Body of pancreas (tissue), 4 donors: ENCODE data around the gene CYP4A11.

ENCODE experiments used
- CTCF ChIP-seq, 7 experiments: fragments of 450-650 bp in 4 of 7; fragments of 200-600 bp in 3 of 7; sonication (generic) in 3 of 7; IDR thresholded peaks; one replicate each; pipeline ENCODE4 v1.5.1; 2016 to 2019; ENCODE audit warnings: antibody characterized with exemption in 7 of 7
- POLR2A ChIP-seq, 3 donors: fragments of 450-650 bp; IDR thresholded peaks; one replicate each; pipeline ENCODE4 v1.6.1; 2016; ENCODE audit warnings: antibody characterized with exemption in 3 of 3, mild to moderate bottlenecking in 2 of 3

DNA sequence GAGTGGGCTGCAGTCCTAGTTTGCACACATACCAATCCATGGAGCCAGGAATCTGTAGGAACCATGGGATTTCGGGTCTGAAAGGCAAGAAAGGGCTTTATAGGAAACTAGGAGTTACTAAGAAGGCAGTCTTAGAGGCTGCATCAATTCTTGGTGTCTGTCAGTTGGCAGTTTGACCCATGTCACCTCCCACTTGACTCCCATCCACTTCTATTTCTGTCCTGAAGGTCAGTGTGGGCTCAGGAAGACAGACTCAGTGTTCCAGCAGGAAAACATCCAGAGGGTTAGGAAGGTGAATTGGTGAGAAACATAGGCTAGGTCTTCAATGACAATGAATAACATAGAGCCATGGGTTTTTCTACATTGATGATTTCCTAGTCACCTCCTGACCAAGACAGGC, 4.0 kb downstream of the CYP4A11 start:
- TF ChIP-seq CTCF (IDR thresholded peaks at IDR 0.05) (no peak), POLR2A (IDR thresholded peaks at IDR 0.05) (no peak)
